HG02759 (cell line): ENCODE data around the gene ROCK2.

Experiments
- ATAC-seq: cut with Tn5 transposase; IDR thresholded peaks from one replicate; pipeline ENCODE4 v1.9.1; 2021; ENCODE audit warnings: mild to moderate bottlenecking, moderate library complexity; ENCODE audit not compliant: unreplicated experiment

The ROCK2 gene

GRCh38 chr2:11132036-11132671 is 212.3 kb downstream of the ROCK2 start:
- no peak for ATAC-seq

- ATAC-seq: no peak
Measured at GRCh38 chr2:11131166-11131920, 213.1 kb downstream of the ROCK2 start.
